ENCODE data around the gene DALRD3.

DALRD3 gene

DNA sequence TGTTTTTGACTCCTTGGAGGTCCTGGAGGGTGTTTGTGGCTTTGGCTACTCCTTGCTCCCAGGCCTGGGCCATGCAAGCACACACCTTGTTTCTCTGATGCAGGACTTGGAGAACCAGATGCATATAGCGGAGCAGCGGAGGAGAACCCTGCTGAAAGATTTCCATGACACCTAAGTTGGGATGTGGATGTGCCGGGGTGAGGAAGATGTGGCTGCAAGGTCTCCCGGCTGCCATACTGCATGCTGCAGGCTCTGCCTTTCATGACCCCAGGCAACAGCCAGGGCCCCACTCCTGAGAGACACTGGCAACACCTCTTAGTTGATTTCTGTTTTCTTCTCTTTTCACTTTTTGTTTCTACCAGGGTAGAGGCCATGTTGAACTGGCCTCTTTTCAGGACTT is 35.3 kb downstream of the DALRD3 start:
- no peaks in the 10 kb centered on the region for H3K9me3 ChIP-seq (ENCODE audit: control insufficient read depth, low read depth, low read length)
- H3K4me3 ChIP-seq (ENCODE audit: low read length) = no peak overlapping the region
- no peak overlapping the region for H3K27ac ChIP-seq (ENCODE audit: low read length)
- no peaks in the 10 kb centered on the region for H3K4me1 ChIP-seq (ENCODE audit: control insufficient read depth, low read depth, low read length)
- peaks cover 63% of the 10 kb centered on the region for H3K36me3 ChIP-seq (ENCODE audit: control insufficient read depth, low read depth, low read length)
- H3K9ac ChIP-seq (ENCODE audit: low read length) = no peak overlapping the region
- H3K27me3 ChIP-seq (ENCODE audit: control insufficient read depth, insufficient read depth, low read length) = no peaks in the 10 kb centered on the region

DNA sequence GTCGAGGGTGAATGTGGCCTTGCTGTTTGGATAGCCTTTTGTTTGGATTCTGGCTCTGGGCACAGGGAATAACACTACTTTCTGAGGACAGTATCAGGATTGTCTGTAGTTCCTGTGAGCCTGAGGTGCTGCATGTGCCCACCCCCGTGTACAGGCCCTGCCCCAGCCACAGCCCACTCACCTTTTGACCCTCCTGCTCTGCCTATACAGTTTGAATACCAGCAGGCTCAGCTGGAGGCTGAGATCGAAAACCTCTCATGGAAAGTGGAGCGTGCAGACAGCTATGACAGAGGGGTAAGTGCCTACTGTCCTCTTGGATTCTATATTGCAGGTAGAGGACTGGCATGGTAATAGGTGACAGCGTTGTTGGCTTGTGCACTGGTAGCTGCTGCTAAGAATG is 35.7 kb downstream of the DALRD3 start:
- Histone ChIP-seq H3K4me1 (ENCODE audit: control insufficient read depth, low read depth, low read length) (no peaks in the 10 kb centered on the region), H3K9ac (ENCODE audit: low read length) (no peak overlapping the region), H3K27ac (ENCODE audit: low read length) (no peak overlapping the region), H3K4me3 (ENCODE audit: low read length) (no peak overlapping the region), H3K36me3 (ENCODE audit: control insufficient read depth, low read depth, low read length) (peaks cover 67% of the 10 kb centered on the region), H3K27me3 (ENCODE audit: control insufficient read depth, insufficient read depth, low read length) (no peaks in the 10 kb centered on the region), H3K9me3 (ENCODE audit: control insufficient read depth, low read depth, low read length) (no peaks in the 10 kb centered on the region)

DNA sequence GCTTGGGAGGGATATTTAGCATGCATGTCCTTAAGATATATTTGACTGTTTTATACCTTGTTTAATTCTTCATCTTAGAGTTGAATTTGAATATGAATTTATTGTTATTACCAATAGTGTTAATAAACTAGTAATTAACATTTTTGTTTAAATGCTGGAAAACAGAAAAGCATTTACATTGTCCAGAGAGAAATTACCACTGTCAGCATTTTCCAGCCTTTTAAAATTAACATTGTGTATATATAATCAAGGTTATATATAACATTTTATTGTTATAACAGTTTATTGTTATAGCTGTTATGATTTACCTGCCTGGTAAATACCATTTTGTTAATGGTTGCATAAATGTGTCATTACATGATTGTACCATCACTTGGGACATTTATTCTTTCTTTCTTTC is 36.4 kb downstream of the DALRD3 start:
- H3K27me3 ChIP-seq (ENCODE audit: control insufficient read depth, insufficient read depth, low read length) = no peaks in the 10 kb centered on the region
- H3K9ac ChIP-seq (ENCODE audit: low read length) = no peak overlapping the region
- no peak overlapping the region for H3K27ac ChIP-seq (ENCODE audit: low read length)
- H3K4me3 ChIP-seq (ENCODE audit: low read length) = no peak overlapping the region
- H3K4me1 ChIP-seq (ENCODE audit: control insufficient read depth, low read depth, low read length) = no peaks in the 10 kb centered on the region
- peaks cover 72% of the 10 kb centered on the region for H3K36me3 ChIP-seq (ENCODE audit: control insufficient read depth, low read depth, low read length)
- H3K9me3 ChIP-seq (ENCODE audit: control insufficient read depth, low read depth, low read length) = no peaks in the 10 kb centered on the region

DNA sequence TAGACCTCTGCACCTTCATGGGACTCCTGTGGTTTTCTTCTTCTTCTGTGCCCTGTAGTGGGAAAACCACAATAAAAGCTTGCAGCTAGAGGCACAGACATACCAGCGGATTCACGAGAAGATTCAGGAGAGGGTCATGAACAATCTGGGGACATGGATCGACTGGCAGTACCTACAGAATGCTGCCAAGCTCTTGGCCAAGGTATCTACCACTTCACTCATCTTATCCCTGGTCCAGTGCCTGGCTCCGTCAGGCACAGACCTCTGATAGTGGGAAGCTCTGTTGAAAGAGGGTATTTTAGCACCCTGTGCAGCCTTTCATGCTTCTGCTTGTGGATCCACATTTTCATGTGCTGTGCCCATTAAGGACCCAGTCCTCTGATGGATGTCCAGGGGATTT is 38.1 kb downstream of the DALRD3 start:
- Histone ChIP-seq H3K27ac (ENCODE audit: low read length) (no peak overlapping the region), H3K9me3 (ENCODE audit: control insufficient read depth, low read depth, low read length) (no peaks in the 10 kb centered on the region), H3K4me1 (ENCODE audit: control insufficient read depth, low read depth, low read length) (no peaks in the 10 kb centered on the region), H3K27me3 (ENCODE audit: control insufficient read depth, insufficient read depth, low read length) (no peaks in the 10 kb centered on the region), H3K9ac (ENCODE audit: low read length) (no peak overlapping the region), H3K36me3 (ENCODE audit: control insufficient read depth, low read depth, low read length) (peaks cover 74% of the 10 kb centered on the region), H3K4me3 (ENCODE audit: low read length) (no peak overlapping the region)

DNA sequence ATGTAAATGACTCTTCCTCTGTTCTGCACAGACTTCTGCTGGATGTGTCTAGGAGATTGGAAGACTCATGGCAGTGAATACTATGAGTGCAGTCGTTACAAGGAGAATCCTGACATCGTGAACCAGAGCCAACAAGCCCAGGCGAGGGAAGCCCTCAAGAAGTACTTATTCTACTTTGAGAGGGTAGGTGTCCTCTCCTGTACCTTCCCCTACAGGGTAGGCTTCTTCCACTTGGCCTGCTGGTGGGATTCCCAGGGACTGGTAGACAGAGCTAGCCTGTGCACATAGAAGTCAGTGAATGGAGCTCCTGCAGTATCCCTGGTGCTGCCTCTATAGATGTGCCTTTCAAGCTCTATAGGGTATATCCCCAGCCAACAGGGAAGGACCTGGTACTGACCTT is 38.9 kb downstream of the DALRD3 start:
- Histone ChIP-seq H3K36me3 (ENCODE audit: control insufficient read depth, low read depth, low read length) (peaks cover 75% of the 10 kb centered on the region), H3K27ac (ENCODE audit: low read length) (no peak overlapping the region), H3K4me1 (ENCODE audit: control insufficient read depth, low read depth, low read length) (no peaks in the 10 kb centered on the region), H3K9me3 (ENCODE audit: control insufficient read depth, low read depth, low read length) (no peaks in the 10 kb centered on the region), H3K9ac (ENCODE audit: low read length) (no peak overlapping the region), H3K27me3 (ENCODE audit: control insufficient read depth, insufficient read depth, low read length) (no peaks in the 10 kb centered on the region), H3K4me3 (ENCODE audit: low read length) (no peak overlapping the region)

DNA sequence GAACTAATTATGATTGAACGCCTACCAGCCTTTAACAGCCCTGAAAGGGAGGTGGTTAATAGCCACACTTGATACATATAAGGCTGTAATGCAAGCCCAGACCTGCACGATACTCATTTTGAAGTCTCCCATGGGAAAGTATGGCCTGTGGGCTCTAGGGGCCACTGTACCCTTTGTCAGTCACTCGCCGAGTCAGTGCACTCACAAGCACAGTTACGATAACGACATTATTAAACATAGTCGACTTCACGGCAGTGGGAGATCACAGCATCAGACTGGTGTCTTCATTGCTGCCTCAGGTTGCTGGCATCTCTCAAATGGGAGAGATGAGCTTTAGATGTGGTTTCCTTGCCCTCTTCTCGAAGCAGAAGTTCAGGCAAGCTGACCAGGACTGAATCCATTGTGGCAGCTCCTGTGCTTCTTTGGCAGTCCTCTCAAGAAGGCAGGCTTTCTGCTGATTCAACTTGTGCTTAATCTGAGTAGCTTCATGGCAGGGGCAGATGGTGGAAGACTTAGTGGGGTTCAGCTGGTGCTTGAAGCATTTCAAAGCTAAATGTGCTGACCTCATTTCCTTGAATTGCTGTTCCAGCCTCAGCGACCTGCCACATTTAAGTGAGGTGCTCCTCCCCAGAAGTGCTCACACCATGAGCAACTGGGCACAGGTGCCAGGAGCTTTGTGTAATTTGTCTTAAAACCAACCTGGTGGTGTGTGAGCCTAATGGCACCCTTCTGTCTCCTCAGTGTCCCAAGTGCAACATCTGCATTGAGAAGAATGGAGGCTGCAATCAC is 44.1 kb downstream of the DALRD3 start:
- no peaks in the 10 kb centered on the region for H3K9me3 ChIP-seq (ENCODE audit: control insufficient read depth, low read depth, low read length)
- H3K27me3 ChIP-seq (ENCODE audit: control insufficient read depth, insufficient read depth, low read length) = no peaks in the 10 kb centered on the region
- no peak overlapping the region for H3K9ac ChIP-seq (ENCODE audit: low read length)
- no peak overlapping the region for H3K4me3 ChIP-seq (ENCODE audit: low read length)
- H3K36me3 ChIP-seq (ENCODE audit: control insufficient read depth, low read depth, low read length) = peaks cover 78% of the 10 kb centered on the region
- no peak overlapping the region for H3K27ac ChIP-seq (ENCODE audit: low read length)
- H3K4me1 ChIP-seq (ENCODE audit: control insufficient read depth, low read depth, low read length) = no peaks in the 10 kb centered on the region

DNA sequence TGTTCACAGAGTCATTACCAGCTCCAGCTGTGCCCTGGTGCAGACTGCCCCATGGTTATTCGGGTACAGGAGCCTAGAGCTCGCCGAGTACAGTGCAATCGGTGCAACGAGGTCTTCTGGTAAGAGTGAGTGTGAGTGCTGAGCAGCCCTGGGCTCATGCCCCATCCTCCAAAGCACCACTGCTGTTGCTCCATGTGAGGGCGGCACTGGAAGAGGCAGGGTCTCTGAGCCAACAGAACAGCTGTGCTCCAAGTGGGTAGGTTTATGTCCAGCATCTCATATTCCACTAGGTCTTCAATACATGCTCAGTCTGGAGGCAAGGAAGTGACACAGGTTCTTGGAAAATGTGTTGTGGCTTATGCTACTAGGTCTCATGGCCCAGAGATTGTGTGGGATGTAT is 47.8 kb downstream of the DALRD3 start:
- H3K9ac ChIP-seq (ENCODE audit: low read length) = no peak overlapping the region
- H3K9me3 ChIP-seq (ENCODE audit: control insufficient read depth, low read depth, low read length) = no peaks in the 10 kb centered on the region
- no peak overlapping the region for H3K4me3 ChIP-seq (ENCODE audit: low read length)
- H3K4me1 ChIP-seq (ENCODE audit: control insufficient read depth, low read depth, low read length) = no peaks in the 10 kb centered on the region
- H3K27me3 ChIP-seq (ENCODE audit: control insufficient read depth, insufficient read depth, low read length) = no peaks in the 10 kb centered on the region
- H3K36me3 ChIP-seq (ENCODE audit: control insufficient read depth, low read depth, low read length) = peaks cover 74% of the 10 kb centered on the region
- no peak overlapping the region for H3K27ac ChIP-seq (ENCODE audit: low read length)

DNA sequence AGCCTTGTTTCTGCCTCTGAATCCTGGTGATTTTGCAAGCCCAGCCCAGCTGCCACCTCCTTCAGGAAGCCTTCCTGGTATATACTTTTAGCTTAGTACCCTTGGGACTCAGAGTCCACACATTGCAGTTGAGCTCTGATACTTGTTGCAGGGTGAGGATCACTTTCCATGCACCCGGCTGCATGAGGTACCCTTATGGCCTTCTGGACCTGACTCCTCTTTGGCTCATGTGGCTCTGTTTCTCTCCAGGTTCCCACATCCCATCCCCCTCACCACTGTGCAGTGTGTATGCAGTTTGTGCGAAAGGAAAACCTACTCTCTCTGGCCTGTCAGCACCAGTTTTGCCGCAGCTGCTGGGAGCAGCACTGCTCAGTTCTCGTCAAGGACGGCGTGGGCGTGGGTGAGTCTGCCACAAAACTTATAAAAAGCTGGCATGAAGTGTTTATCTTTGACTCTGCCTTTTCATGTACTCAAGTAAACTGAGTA is 51.5 kb downstream of the DALRD3 start:
- Histone ChIP-seq H3K27me3 (ENCODE audit: control insufficient read depth, insufficient read depth, low read length) (no peaks in the 10 kb centered on the region), H3K9me3 (ENCODE audit: control insufficient read depth, low read depth, low read length) (no peaks in the 10 kb centered on the region), H3K27ac (ENCODE audit: low read length) (no peak overlapping the region), H3K36me3 (ENCODE audit: control insufficient read depth, low read depth, low read length) (peaks cover 42% of the 10 kb centered on the region), H3K4me1 (ENCODE audit: control insufficient read depth, low read depth, low read length) (peaks cover 11% of the 10 kb centered on the region), H3K4me3 (ENCODE audit: low read length) (no peak overlapping the region), H3K9ac (ENCODE audit: low read length) (no peak overlapping the region)

DNA sequence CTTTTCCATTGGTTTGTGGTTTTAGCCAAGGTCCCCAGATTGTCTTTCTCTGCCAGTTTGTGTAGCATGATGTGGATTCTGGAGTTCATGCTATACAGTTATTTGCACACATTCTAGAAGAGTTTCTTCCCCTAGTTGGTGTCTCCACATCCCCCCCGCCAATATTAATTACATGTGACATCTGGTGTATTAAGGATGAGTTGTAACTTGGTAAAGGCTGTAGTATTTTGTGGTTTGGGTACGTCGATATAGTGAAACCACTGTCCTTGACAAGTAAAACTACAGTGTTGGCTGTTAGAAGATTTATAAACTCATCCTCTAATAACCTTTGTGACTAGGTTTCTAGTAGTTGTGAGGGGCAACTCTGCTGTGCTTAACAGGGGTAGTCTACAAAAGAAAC is 52.0 kb downstream of the DALRD3 start:
- Histone ChIP-seq H3K4me1 (ENCODE audit: control insufficient read depth, low read depth, low read length) (peaks cover 11% of the 10 kb centered on the region), H3K9me3 (ENCODE audit: control insufficient read depth, low read depth, low read length) (no peaks in the 10 kb centered on the region), H3K9ac (ENCODE audit: low read length) (no peak overlapping the region), H3K36me3 (ENCODE audit: control insufficient read depth, low read depth, low read length) (peaks cover 37% of the 10 kb centered on the region), H3K27me3 (ENCODE audit: control insufficient read depth, insufficient read depth, low read length) (no peaks in the 10 kb centered on the region), H3K27ac (ENCODE audit: low read length) (no peak overlapping the region), H3K4me3 (ENCODE audit: low read length) (no peak overlapping the region)

All from iPS-18a (cell line).